Measurements from ENCODE around the gene STXBP5L.
"Not testable (repeated sequence)": the region's sequence is repeated elsewhere in the genome, so short reads cannot be mapped to it uniquely, and the experiment has no call there.

The STXBP5L gene

GRCh38 chr3:121362035-121362734 lies 454.2 kb downstream of the STXBP5L start:
- Mint-ChIP-seq H3K27me3 (no peaks in the 10 kb centered on the region), H3K4me1 (no peaks in the 10 kb centered on the region), H3K36me3 (no peaks in the 10 kb centered on the region), H3K9me3 (peaks cover 10% of the 10 kb centered on the region), H3K27ac (no peak overlapping the region), H3K4me3 (no peak overlapping the region)
- ATAC-seq (ENCODE audit: low read depth) (no peak), DNase-seq (ENCODE audit: low spot score in 2 of 2) (no peak)

GRCh38 chr3:121388308-121388707 lies 480.3 kb downstream of the STXBP5L start:
- H3K36me3 Mint-ChIP-seq; H3K4me3 Mint-ChIP-seq; H3K4me1 Mint-ChIP-seq; H3K9me3 Mint-ChIP-seq; DNase-seq (ENCODE audit: low spot score in 2 of 2); H3K27ac Mint-ChIP-seq; ATAC-seq (ENCODE audit: low read depth); H3K27me3 Mint-ChIP-seq: not testable (repeated sequence)

GRCh38 chr3:121395967-121396366 lies 488.0 kb downstream of the STXBP5L start:
- not testable (repeated sequence) for H3K4me1 Mint-ChIP-seq; H3K27ac Mint-ChIP-seq; ATAC-seq (ENCODE audit: low read depth); H3K36me3 Mint-ChIP-seq; DNase-seq (ENCODE audit: low spot score in 2 of 2); H3K4me3 Mint-ChIP-seq; H3K9me3 Mint-ChIP-seq
- H3K27me3 Mint-ChIP-seq: peaks cover 17% of the 10 kb centered on the region

- H3K4me3 Mint-ChIP-seq; ATAC-seq (ENCODE audit: low read depth); H3K4me1 Mint-ChIP-seq; H3K27ac Mint-ChIP-seq; H3K9me3 Mint-ChIP-seq; DNase-seq (ENCODE audit: low spot score in 2 of 2); H3K36me3 Mint-ChIP-seq: not testable (repeated sequence)
- peaks cover 13% of the 10 kb centered on the region for H3K27me3 Mint-ChIP-seq
Observed at GRCh38 chr3:121398051-121398450, 490.0 kb downstream of the STXBP5L start.

- H3K36me3 Mint-ChIP-seq: no peaks in the 10 kb centered on the region
- no peaks in the 10 kb centered on the region for H3K4me1 Mint-ChIP-seq
- no peak overlapping the region for H3K4me3 Mint-ChIP-seq
- H3K27ac Mint-ChIP-seq: no peak overlapping the region
- H3K27me3 Mint-ChIP-seq: peaks cover 6% of the 10 kb centered on the region
- no peak for DNase-seq (ENCODE audit: low spot score in 2 of 2)
- no peak for ATAC-seq (ENCODE audit: low read depth)
- no peaks in the 10 kb centered on the region for H3K9me3 Mint-ChIP-seq
Observed at GRCh38 chr3:121399820-121400219, 491.8 kb downstream of the STXBP5L start.

GRCh38 chr3:121405631-121406030 lies 497.6 kb downstream of the STXBP5L start:
- Mint-ChIP-seq H3K27me3 (no peaks in the 10 kb centered on the region), H3K4me1 (no peaks in the 10 kb centered on the region), H3K9me3 (no peaks in the 10 kb centered on the region), H3K27ac (no peak overlapping the region), H3K4me3 (no peak overlapping the region), H3K36me3 (no peaks in the 10 kb centered on the region)
- no peak for DNase-seq (ENCODE audit: low spot score in 2 of 2)
- ATAC-seq (ENCODE audit: low read depth): no peak

- H3K9me3 Mint-ChIP-seq: no peaks in the 10 kb centered on the region
- DNase-seq (ENCODE audit: low spot score in 2 of 2) (no peak), ATAC-seq (ENCODE audit: low read depth) (no peak)
- H3K27me3 Mint-ChIP-seq: no peaks in the 10 kb centered on the region
- H3K4me1 Mint-ChIP-seq: no peaks in the 10 kb centered on the region
- no peak overlapping the region for H3K4me3 Mint-ChIP-seq
- H3K27ac Mint-ChIP-seq: no peak overlapping the region
- no peaks in the 10 kb centered on the region for H3K36me3 Mint-ChIP-seq
Observed at GRCh38 chr3:121411523-121411922, 503.5 kb downstream of the STXBP5L start.

GRCh38 chr3:121414924-121415323 lies 506.9 kb downstream of the STXBP5L start:
- Mint-ChIP-seq H3K36me3 (no peaks in the 10 kb centered on the region), H3K9me3 (no peaks in the 10 kb centered on the region), H3K4me1 (no peaks in the 10 kb centered on the region), H3K27me3 (no peaks in the 10 kb centered on the region), H3K4me3 (no peak overlapping the region), H3K27ac (no peak overlapping the region)
- DNase-seq (ENCODE audit: low spot score in 2 of 2) (no peak), ATAC-seq (ENCODE audit: low read depth) (no peak)

GRCh38 chr3:121418182-121418581 lies 510.2 kb downstream of the STXBP5L start:
- no peak for ATAC-seq (ENCODE audit: low read depth)
- H3K27ac Mint-ChIP-seq: no peak overlapping the region
- no peaks in the 10 kb centered on the region for H3K27me3 Mint-ChIP-seq
- DNase-seq (ENCODE audit: low spot score in 2 of 2): no peak
- no peak overlapping the region for H3K4me3 Mint-ChIP-seq
- H3K4me1 Mint-ChIP-seq: no peaks in the 10 kb centered on the region
- no peaks in the 10 kb centered on the region for H3K36me3 Mint-ChIP-seq
- H3K9me3 Mint-ChIP-seq: no peaks in the 10 kb centered on the region

- Mint-ChIP-seq H3K4me3 (no peak overlapping the region), H3K27ac (no peak overlapping the region), H3K9me3 (no peaks in the 10 kb centered on the region), H3K4me1 (no peaks in the 10 kb centered on the region), H3K36me3 (no peaks in the 10 kb centered on the region), H3K27me3 (no peaks in the 10 kb centered on the region)
- ATAC-seq (ENCODE audit: low read depth): no peak
- DNase-seq (ENCODE audit: low spot score in 2 of 2): no peak
Observed at GRCh38 chr3:121424549-121424948, 516.5 kb downstream of the STXBP5L start.

- Mint-ChIP-seq H3K4me3 (no peak overlapping the region), H3K36me3 (no peaks in the 10 kb centered on the region), H3K4me1 (peaks cover 9% of the 10 kb centered on the region), H3K27me3 (no peaks in the 10 kb centered on the region), H3K27ac (no peak overlapping the region), H3K9me3 (no peaks in the 10 kb centered on the region)
- ATAC-seq (ENCODE audit: low read depth) (no peak), DNase-seq (ENCODE audit: low spot score in 2 of 2) (no peak)
Observed at GRCh38 chr3:121430664-121431215, 522.7 kb downstream of the STXBP5L start.

- H3K4me1 Mint-ChIP-seq: peaks cover 9% of the 10 kb centered on the region
- DNase-seq (ENCODE audit: low spot score in 2 of 2) (peak in 1 of 2 donors; percentile 49), ATAC-seq (ENCODE audit: low read depth) (peak; percentile 95)
- H3K9me3 Mint-ChIP-seq: no peaks in the 10 kb centered on the region
- peak overlapping the region; percentile 60 for H3K27ac Mint-ChIP-seq
- H3K27me3 Mint-ChIP-seq: no peaks in the 10 kb centered on the region
- peak overlapping the region; percentile 55 for H3K4me3 Mint-ChIP-seq
- H3K36me3 Mint-ChIP-seq: no peaks in the 10 kb centered on the region
Observed at GRCh38 chr3:121431726-121432517, 523.9 kb downstream of the STXBP5L start.

GRCh38 chr3:121436074-121436473 lies 528.1 kb downstream of the STXBP5L start:
- no peak overlapping the region for H3K4me3 Mint-ChIP-seq
- ATAC-seq (ENCODE audit: low read depth) (no peak), DNase-seq (ENCODE audit: low spot score in 2 of 2) (no peak)
- H3K27ac Mint-ChIP-seq: no peak overlapping the region
- no peaks in the 10 kb centered on the region for H3K9me3 Mint-ChIP-seq
- H3K4me1 Mint-ChIP-seq: peaks cover 9% of the 10 kb centered on the region
- no peaks in the 10 kb centered on the region for H3K36me3 Mint-ChIP-seq
- H3K27me3 Mint-ChIP-seq: no peaks in the 10 kb centered on the region

- Mint-ChIP-seq H3K27me3 (no peaks in the 10 kb centered on the region), H3K36me3 (no peaks in the 10 kb centered on the region), H3K4me1 (peaks cover 9% of the 10 kb centered on the region), H3K27ac (no peak overlapping the region), H3K4me3 (no peak overlapping the region), H3K9me3 (no peaks in the 10 kb centered on the region)
- ATAC-seq (ENCODE audit: low read depth) (no peak), DNase-seq (ENCODE audit: low spot score in 2 of 2) (no peak)
Observed at GRCh38 chr3:121436641-121437040, 528.6 kb downstream of the STXBP5L start.
